HG02571 (cell line): ENCODE results near the gene SNRNP70.
"Not testable (repeated sequence)": the region's sequence is repeated elsewhere in the genome, so short reads cannot be mapped to it uniquely, and the experiment has no call there.

ENCODE experiments used
- ATAC-seq: cut with Tn5 transposase; IDR thresholded peaks from one replicate; pipeline ENCODE4 v1.9.1; 2021; ENCODE audit warnings: mild to moderate bottlenecking, moderate library complexity; ENCODE audit not compliant: unreplicated experiment

The SNRNP70 gene

GRCh38 chr19:49145573-49146407 lies 60.5 kb downstream of the SNRNP70 start:
- no peak for ATAC-seq

- not testable (repeated sequence) for ATAC-seq
These were observed 61.1 kb downstream of the SNRNP70 start for GRCh38 chr19:49146408-49146770.

GRCh38 chr19:49148044-49148682 lies 62.9 kb downstream of the SNRNP70 start:
- no peak for ATAC-seq

- ATAC-seq: no peak
These were observed 63.8 kb downstream of the SNRNP70 start for GRCh38 chr19:49148784-49149651.

GRCh38 chr19:49149652-49150105 lies 64.4 kb downstream of the SNRNP70 start:
- ATAC-seq: no peak

GRCh38 chr19:49150106-49150943 lies 65.1 kb downstream of the SNRNP70 start:
- no peak for ATAC-seq

- ATAC-seq: no peak
These were observed 65.6 kb downstream of the SNRNP70 start for GRCh38 chr19:49150944-49151243.

- ATAC-seq: no peak
These were observed 66.2 kb downstream of the SNRNP70 start for GRCh38 chr19:49151267-49152118.

GRCh38 chr19:49152119-49152550 lies 66.9 kb downstream of the SNRNP70 start:
- ATAC-seq: no peak

GRCh38 chr19:49153167-49153809 lies 68.0 kb downstream of the SNRNP70 start:
- ATAC-seq: no peak

- ATAC-seq: no peak
These were observed 69.0 kb downstream of the SNRNP70 start for GRCh38 chr19:49154279-49154678.

GRCh38 chr19:49155005-49155819 lies 70.0 kb downstream of the SNRNP70 start, which contains the start of gene HRC:
HRC (minus strand) TSS chr19:49155396; CDS start chr19:49155237, 159 bp downstream.
- no peak for ATAC-seq

GRCh38 chr19:49155820-49156346 lies 70.6 kb downstream of the SNRNP70 start:
- no peak for ATAC-seq

- no peak for ATAC-seq
These were observed 72.4 kb downstream of the SNRNP70 start, which contains the start of gene TRPM4 for GRCh38 chr19:49157445-49158224. TRPM4 (plus strand) TSS chr19:49157792; CDS start chr19:49157867, 75 bp downstream.
